H1 (cell line): ENCODE results near the gene TMTC2. TPM values are rescaled to one million over a fixed set of nuclear protein-coding genes. Genes with fewer than 3 reads are reported as not detected.

Experiments
- CTCF ChIA-PET: fragments of 300-600 bp; sonication (Branson Sonifier 250); formaldehyde crosslinking; loops from one replicate; lab custom pipeline; 2021; ENCODE audit not compliant: partially characterized antibody; lab: Charles Lee
- POLR2A ChIA-PET: fragments of 300-600 bp; sonication (Branson Sonifier 250); formaldehyde crosslinking; loops from one replicate; lab custom pipeline; 2021; ENCODE audit warnings: inconsistent platforms; ENCODE audit not compliant: partially characterized antibody; lab: Charles Lee
- DNase-seq, 2 experiments: peaks; one replicate each; pipeline versions ENCODE4 v3.0.0 to v3.0.0-alpha.2; 2010 to 2022; ENCODE audit warnings: low spot score in 2 of 2, low read depth in 1 of 2, mixed read lengths in 1 of 2
- FAIRE-seq: peaks from 2 replicates; lab custom pipeline; 2011; peaks lifted over from hg19 to GRCh38; lab: Jason Lieb, UNC
- H2AFZ ChIP-seq: 2 replicates; pipeline ENCODE4 v1.8.1; 2012; ENCODE audit warnings: low read length, inconsistent platforms
- H2AK5ac ChIP-seq: 2 replicates; pipeline ENCODE4 v1.6.1; 2013; ENCODE audit warnings: low read depth, low read length
- H2BK120ac ChIP-seq: replicated peaks from 2 replicates; pipeline ENCODE3; 2013; ENCODE audit warnings: low read depth, low read length, inconsistent platforms
- H2BK12ac ChIP-seq: 2 replicates; pipeline ENCODE4 v1.6.1; 2013; ENCODE audit warnings: low read depth, low read length
- H2BK15ac ChIP-seq: 2 replicates; pipeline ENCODE4 v1.6.1; 2013; ENCODE audit warnings: low read length
- H2BK20ac ChIP-seq: 2 replicates; pipeline ENCODE4 v1.6.1; 2013; ENCODE audit warnings: low read length
- H2BK5ac ChIP-seq: 2 replicates; pipeline ENCODE4 v1.6.1; 2013; ENCODE audit warnings: low read depth, low read length
- H3K14ac ChIP-seq: 2 replicates; pipeline ENCODE4 v1.6.1; 2013; ENCODE audit warnings: inconsistent platforms; ENCODE audit not compliant: insufficient read length
- H3K18ac ChIP-seq: 2 replicates; pipeline ENCODE4 v1.6.1; 2013; ENCODE audit warnings: low read length; ENCODE audit errors: extremely low read depth
- H3K23ac ChIP-seq: 2 replicates; pipeline ENCODE4 v1.6.1; 2013; ENCODE audit warnings: inconsistent platforms; ENCODE audit not compliant: insufficient read length
- H3K23me2 ChIP-seq: 2 replicates; pipeline ENCODE4 v1.6.1; 2013; ENCODE audit warnings: low read depth, low read length
- H3K27ac ChIP-seq: 2 replicates; pipeline ENCODE4 v1.6.1; 2011; ENCODE audit warnings: low read depth, low read length, inconsistent platforms
- H3K27me3 ChIP-seq, 4 experiments: replicated peaks in 1 of 4; 1 replicate in 1 of 4; 2 replicates in 3 of 4; pipeline versions ENCODE4 v1.6.1 to v1.8.1; 2011 to 2013; ENCODE audit warnings: low read length in 3 of 4, mild to moderate bottlenecking in 3 of 4, inconsistent platforms in 2 of 4, mixed read lengths in 2 of 4, moderate library complexity in 1 of 4; ENCODE audit not compliant: control insufficient read depth in 3 of 4, insufficient read depth in 3 of 4; ENCODE audit errors: extremely low read depth in 1 of 4
- H3K36me3 ChIP-seq, 4 experiments: 2 replicates each; pipeline versions ENCODE4 v1.6.1 to v1.8.1; 2011 to 2013; ENCODE audit warnings: mild to moderate bottlenecking in 4 of 4, low read length in 3 of 4, moderate library complexity in 2 of 4, control low read depth in 1 of 4, inconsistent platforms in 1 of 4; ENCODE audit not compliant: insufficient read depth in 4 of 4, control insufficient read depth in 2 of 4
- H3K4ac ChIP-seq: replicated peaks from 2 replicates; pipeline ENCODE3; 2013; ENCODE audit warnings: low read length, low read depth, mixed read lengths, inconsistent platforms; ENCODE audit not compliant: insufficient read length
- H3K4me1 ChIP-seq, 4 experiments: replicated peaks in 1 of 4; 1 replicate in 1 of 4; 2 replicates in 3 of 4; pipeline versions ENCODE4 v1.6.1 to v1.8.1; 2011 to 2013; ENCODE audit warnings: low read length in 3 of 4, inconsistent platforms in 2 of 4, mixed read lengths in 1 of 4; ENCODE audit not compliant: insufficient read depth in 4 of 4, control insufficient read depth in 3 of 4
- H3K4me2 ChIP-seq, 2 experiments: 2 replicates each; pipeline versions ENCODE4 v1.6.1 to v1.8.1; 2011 to 2013; ENCODE audit warnings: low read depth in 2 of 2, low read length in 2 of 2, control low read depth in 1 of 2, inconsistent platforms in 1 of 2, mild to moderate bottlenecking in 1 of 2; ENCODE audit not compliant: insufficient read depth in 1 of 2
- H3K4me3 ChIP-seq, 4 experiments: fragments of 200-600, 300-600 bp in 1 of 4; sonication (generic), shearing (Covaris generic), sonication (Bioruptor Twin) in 1 of 4; 2 replicates each; pipeline versions ENCODE4 v1.5.1 to v1.8.1; 2011 to 2016; ENCODE audit warnings: low read length in 4 of 4, low read depth in 3 of 4, control low read depth in 2 of 4, inconsistent platforms in 2 of 4, mild to moderate bottlenecking in 2 of 4, mixed read lengths in 1 of 4, moderate library complexity in 1 of 4; ENCODE audit not compliant: insufficient read depth in 2 of 4; ENCODE audit errors: extremely low read depth in 1 of 4
- H3K56ac ChIP-seq: replicated peaks from 2 replicates; pipeline ENCODE3; 2013; ENCODE audit warnings: low read depth, mild to moderate bottlenecking, mixed read lengths, low read length, inconsistent platforms; ENCODE audit not compliant: insufficient read length
- H3K79me1 ChIP-seq: 2 replicates; pipeline ENCODE4 v1.6.1; 2013; ENCODE audit warnings: low read depth, low read length, control low read depth
- H3K79me2 ChIP-seq, 2 experiments: 2 replicates each; pipeline versions ENCODE4 v1.6.1 to v1.8.1; 2012 to 2013; ENCODE audit warnings: low read length in 2 of 2, mild to moderate bottlenecking in 2 of 2, inconsistent platforms in 1 of 2; ENCODE audit not compliant: insufficient read depth in 2 of 2, control insufficient read depth in 1 of 2
- H3K9ac ChIP-seq, 4 experiments: replicated peaks in 1 of 4; 1 replicate in 1 of 4; 2 replicates in 3 of 4; pipeline versions ENCODE4 v1.6.1 to v1.8.1; 2011 to 2013; ENCODE audit warnings: low read depth in 3 of 4, low read length in 3 of 4, control low read depth in 2 of 4, mild to moderate bottlenecking in 2 of 4, moderate library complexity in 2 of 4, inconsistent platforms in 1 of 4; ENCODE audit errors: extremely low read depth in 1 of 4
- H3K9me3 ChIP-seq, 2 experiments: 2 replicates each; pipeline versions ENCODE4 v1.6.1 to v1.8.1; 2012 to 2013; ENCODE audit warnings: mild to moderate bottlenecking in 2 of 2, moderate library complexity in 2 of 2, control low read depth in 1 of 2, inconsistent platforms in 1 of 2, low read depth in 1 of 2, low read length in 1 of 2, mixed read lengths in 1 of 2; ENCODE audit not compliant: insufficient read depth in 2 of 2
- H4K20me1 ChIP-seq, 2 experiments: replicated peaks in 1 of 2; 2 replicates each; pipeline versions ENCODE3 to v1.8.1; 2011 to 2013; ENCODE audit warnings: inconsistent platforms in 2 of 2, low read length in 2 of 2, mild to moderate bottlenecking in 1 of 2; ENCODE audit not compliant: insufficient read depth in 2 of 2, control insufficient read depth in 1 of 2
- H4K5ac ChIP-seq: 2 replicates; pipeline ENCODE4 v1.6.1; 2013; ENCODE audit warnings: low read length, low read depth, mixed read lengths, inconsistent platforms; ENCODE audit not compliant: insufficient read length
- H4K8ac ChIP-seq: 2 replicates; pipeline ENCODE4 v1.8.0; 2013; ENCODE audit warnings: mild to moderate bottlenecking, moderate library complexity, low read length, inconsistent platforms; ENCODE audit not compliant: insufficient read depth; ENCODE audit errors: extremely low read depth
- H4K91ac ChIP-seq: replicated peaks from 2 replicates; pipeline ENCODE3; 2013; ENCODE audit warnings: low read length, mixed read lengths, inconsistent platforms; ENCODE audit not compliant: insufficient read length
- ATF3 ChIP-seq: IDR thresholded peaks from 2 replicates; pipeline ENCODE4 v1.6.1; 2011; ENCODE audit warnings: low read depth, mild to moderate bottlenecking, low read length; ENCODE audit not compliant: insufficient read depth
- BCL11A ChIP-seq, 2 experiments: IDR thresholded peaks; one replicate each; pipeline ENCODE4 v1.6.1; 2011; ENCODE audit warnings: low read depth in 2 of 2, low read length in 2 of 2, mild to moderate bottlenecking in 2 of 2
- CBX5 ChIP-seq: fragments of 300-800, 300-1000 bp; sonication (generic); IDR thresholded peaks from 2 replicates; pipeline ENCODE4 v1.7.1; 2016; ENCODE audit warnings: antibody characterized with exemption, low read length, low read depth
- CHD2 ChIP-seq: IDR thresholded peaks from 2 replicates; pipeline ENCODE4 v1.6.1; 2012; ENCODE audit warnings: low read length, improper control_type of control experiment
- EZH2 ChIP-seq: fragments of 200-600 bp; sonication (generic); IDR thresholded peaks from 2 replicates; pipeline ENCODE4 v1.7.1; 2012; ENCODE audit warnings: low read depth, mild to moderate bottlenecking, moderate library complexity, low read length, inconsistent platforms; ENCODE audit not compliant: severe bottlenecking
- RNF2 ChIP-seq: fragments of 200-900, 300-1000 bp; sonication (generic); IDR thresholded peaks from 2 replicates; pipeline ENCODE4 v1.7.1; 2016; ENCODE audit warnings: borderline replicate concordance, low read depth, mild to moderate bottlenecking, antibody characterized with exemption, low read length; ENCODE audit not compliant: poor library complexity, severe bottlenecking; ENCODE audit errors: missing control alignments
- WGBS, 2 experiments: shearing (Covaris generic) in 1 of 2; methylation state at CpG; one replicate each; pipeline versions ENCODE4 v1.1.6 to v1.1.7; 2013 to 2015; ENCODE audit warnings: low lambda C conversion rate in 2 of 2, mixed read lengths in 2 of 2, inconsistent platforms in 1 of 2, low coverage in 1 of 2, missing lambda C conversion rate in 1 of 2; ENCODE audit not compliant: insufficient replicate concordance in 2 of 2, insufficient coverage in 1 of 2, insufficient read length in 1 of 2; ENCODE audit errors: extremely low coverage in 1 of 2, missing lambda C conversion rate in 1 of 2; 5-methylcytosine and 5-hydroxymethylcytosine counted together
- polyA plus RNA-seq, 7 experiments: library from polyadenylated mRNA; depleted of rRNA in 3 of 7; stranded (reverse) in 5 of 7; unstranded in 2 of 7; fragments of >200 nt in 5 of 7; fragments of 200-250 nt in 2 of 7; gene quantifications; 1 replicate in 5 of 7; 2 replicates in 1 of 7; 4 replicates in 1 of 7; pipeline versions ENCODE4 v1.2.1 to v1.2.3, GENCODE V29; 2011 to 2013; ENCODE audit warnings: missing spikeins in 2 of 7, mixed read lengths in 2 of 7
- total RNA-seq: library from RNA; stranded (reverse); fragmentation: NEBNext Ultra II Directional; extraction: Animal tissue kit (Norgen Biotek cat#: 25700); gene quantifications from 2 replicates; pipeline ENCODE4 v1.2.1, GENCODE V29; 2021

TMTC2 gene
- total and polyA plus RNA-seq, 2 of the 8 experiments (the other 6 are each of a cell fraction or from before 2014, with no cell fraction given): 2.3 to 3.9 TPM

- H3K18ac ChIP-seq: no peak overlapping the region
- H3K9ac ChIP-seq: no peak overlapping the region
- H3K27me3 ChIP-seq: no peaks in the 10 kb centered on the region
- H2BK12ac ChIP-seq: no peak overlapping the region
- CTCF ChIA-PET: no interaction called here
- no peaks in the 10 kb centered on the region for H3K4me1 ChIP-seq
- H4K5ac ChIP-seq: no peak overlapping the region
- DNase-seq: no peak
- H2BK15ac ChIP-seq: no peak overlapping the region
- H2BK5ac ChIP-seq: no peak overlapping the region
- 85% methylated on average over 4 of the region's 4 CpGs; no CpG with 5 or more reads in 1 of the 2 experiments for WGBS, 2 experiments
- H3K27ac ChIP-seq: no peak overlapping the region
- H3K23ac ChIP-seq: no peak overlapping the region
- no peaks in the 10 kb centered on the region for H3K36me3 ChIP-seq
- no peaks in the 10 kb centered on the region for H4K20me1 ChIP-seq
- POLR2A ChIA-PET: no interaction called here
- H3K56ac ChIP-seq: no peak overlapping the region
- H2BK120ac ChIP-seq: no peak overlapping the region
- no peaks in the 10 kb centered on the region for H3K9me3 ChIP-seq
- no peaks in the 10 kb centered on the region for H3K23me2 ChIP-seq
- no peaks in the 10 kb centered on the region for H3K79me2 ChIP-seq
- no peak overlapping the region for H4K91ac ChIP-seq
- no peak overlapping the region for H3K4me2 ChIP-seq
- no peak overlapping the region for H2BK20ac ChIP-seq
- no peak overlapping the region for H2AFZ ChIP-seq
- no peak for FAIRE-seq
- H3K14ac ChIP-seq: no peak overlapping the region
- no peaks in the 10 kb centered on the region for H3K79me1 ChIP-seq
- H2AK5ac ChIP-seq: no peak overlapping the region
- H3K4ac ChIP-seq: no peak overlapping the region
- TF ChIP-seq CBX5: no peak
- no peak for TF ChIP-seq BCL11A (IDR thresholded peaks at IDR 0.05; ENCODE audit: low read depth in 2 of 2, low read length in 2 of 2)
- no peak for TF ChIP-seq CHD2
- TF ChIP-seq RNF2: no peak
- TF ChIP-seq EZH2: no peak
- no peak for TF ChIP-seq ATF3
- H3K4me3 ChIP-seq: no peak overlapping the region
- no peak overlapping the region for H4K8ac ChIP-seq
These were observed 15.0 kb upstream of the TMTC2 start for GRCh38 chr12:82671673-82672195.
